Measurements from ENCODE around the gene BDH2. TPM values are rescaled to one million over a fixed set of nuclear protein-coding genes. Genes with fewer than 3 reads are reported as not detected.

BDH2 gene
- total RNA-seq = 10 to 100 TPM; 34.6 to 80.1 (median 56.8) TPM

DNA sequence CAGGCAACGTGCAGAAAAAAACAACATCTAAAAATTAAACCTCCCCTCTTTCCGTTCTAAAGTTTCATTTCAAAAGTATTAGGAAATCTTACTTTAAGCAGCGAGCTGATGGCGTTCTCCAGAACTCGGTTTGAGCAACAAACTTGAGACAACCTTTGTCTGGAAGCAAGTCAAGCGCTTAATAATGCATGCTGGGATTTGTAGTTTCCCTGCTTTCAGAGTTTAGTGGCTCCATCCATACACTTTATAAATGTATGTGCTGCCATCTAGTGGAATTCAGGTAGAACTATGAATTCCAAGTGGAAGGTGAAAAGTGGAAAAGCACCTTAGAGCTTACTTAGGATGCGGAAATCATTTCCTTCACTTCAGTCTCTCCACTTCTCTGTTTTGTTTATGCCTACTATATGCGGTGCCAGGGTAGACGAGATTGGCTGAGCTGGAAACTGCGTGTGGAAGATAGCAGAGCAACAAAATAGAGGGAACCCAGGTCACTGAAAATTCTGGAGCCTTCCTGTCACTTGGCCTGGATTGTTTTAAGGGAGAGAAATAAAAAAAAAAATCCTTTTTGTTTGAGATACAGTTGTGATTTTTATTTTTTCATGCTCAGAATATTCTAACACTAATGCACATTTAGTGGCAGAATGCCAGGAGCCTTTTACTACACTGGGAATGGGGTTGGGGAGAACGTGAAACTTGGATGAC lies at the start of gene BDH2:
Gene BDH2, minus strand, starts transcription at position 144 of the 702 bp plus-strand sequence. CDS start 3,580 bp downstream, outside the sequence.
- peak within 1 kb of the TSS; percentile 16 to 55 (median 43) for H3K4me3 ChIP-seq
- H3K9me3 ChIP-seq = no peaks in the 10 kb centered on the region
- no peaks in the 10 kb centered on the region for H3K36me3 ChIP-seq
- ATAC-seq (ENCODE audit: low FRiP score in 2 of 2) (peak; percentile 97 to 98), DNase-seq (peak in 1 of 2 donors; percentile 71)
- H3K27me3 ChIP-seq = no peaks in the 10 kb centered on the region
- H3K27ac ChIP-seq = peak within 1 kb of the TSS; percentile 42 to 83 (median 70)
- WGBS, 2 donors = 10% methylated on average over 11 of the region's 11 CpGs
- TF ChIP-seq POLR2AphosphoS5 (IDR thresholded peaks at IDR 0.05) (peak in 1 of 2 donors; percentile 23), EP300 (IDR thresholded peaks at IDR 0.05) (no peak), POLR2A (IDR thresholded peaks at IDR 0.05) (peak in 1 of 4 donors; percentile 56)
- TF ChIP-seq, protein P1, sequence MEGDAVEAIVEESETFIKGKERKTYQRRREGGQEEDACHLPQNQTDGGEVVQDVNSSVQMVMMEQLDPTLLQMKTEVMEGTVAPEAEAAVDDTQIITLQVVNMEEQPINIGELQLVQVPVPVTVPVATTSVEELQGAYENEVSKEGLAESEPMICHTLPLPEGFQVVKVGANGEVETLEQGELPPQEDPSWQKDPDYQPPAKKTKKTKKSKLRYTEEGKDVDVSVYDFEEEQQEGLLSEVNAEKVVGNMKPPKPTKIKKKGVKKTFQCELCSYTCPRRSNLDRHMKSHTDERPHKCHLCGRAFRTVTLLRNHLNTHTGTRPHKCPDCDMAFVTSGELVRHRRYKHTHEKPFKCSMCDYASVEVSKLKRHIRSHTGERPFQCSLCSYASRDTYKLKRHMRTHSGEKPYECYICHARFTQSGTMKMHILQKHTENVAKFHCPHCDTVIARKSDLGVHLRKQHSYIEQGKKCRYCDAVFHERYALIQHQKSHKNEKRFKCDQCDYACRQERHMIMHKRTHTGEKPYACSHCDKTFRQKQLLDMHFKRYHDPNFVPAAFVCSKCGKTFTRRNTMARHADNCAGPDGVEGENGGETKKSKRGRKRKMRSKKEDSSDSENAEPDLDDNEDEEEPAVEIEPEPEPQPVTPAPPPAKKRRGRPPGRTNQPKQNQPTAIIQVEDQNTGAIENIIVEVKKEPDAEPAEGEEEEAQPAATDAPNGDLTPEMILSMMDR (IDR thresholded peaks at IDR 0.05) = peak; percentile 70 to 92 (median 84)
- peaks cover 7 to 19% (median 16%) of the 10 kb centered on the region in 4 donors for H3K4me1 ChIP-seq

DNA sequence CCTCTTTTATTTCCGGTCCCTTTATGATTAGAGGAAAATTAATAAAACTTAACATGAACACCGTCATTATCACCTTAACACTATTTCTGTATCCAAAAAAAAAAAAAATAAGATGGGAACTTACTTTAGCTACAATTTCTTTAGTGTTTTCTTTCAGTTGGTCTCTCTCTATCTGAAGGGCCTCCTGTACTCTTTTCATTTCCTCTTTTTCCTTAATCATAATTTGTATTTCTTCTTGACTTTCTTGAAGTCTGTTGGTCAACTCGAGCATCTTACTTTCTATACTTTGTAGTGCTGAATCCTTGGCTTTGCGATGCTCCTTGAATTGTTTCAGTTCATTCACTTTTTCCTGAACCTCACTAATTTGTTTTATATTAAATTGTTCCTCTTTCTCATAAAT lies 45.3 kb upstream of the BDH2 start:
- Histone ChIP-seq H3K4me3 (no peak overlapping the region), H3K27me3 (no peaks in the 10 kb centered on the region), H3K27ac (no peak overlapping the region), H3K36me3 (no peaks in the 10 kb centered on the region), H3K4me1 (no peaks in the 10 kb centered on the region), H3K9me3 (no peaks in the 10 kb centered on the region)
- ATAC-seq (ENCODE audit: low FRiP score in 2 of 2) (no peak), DNase-seq (no peak)
- 89 to 90% methylated on average over 4 of the region's 4 CpGs for WGBS, 2 donors
- TF ChIP-seq EP300 (IDR thresholded peaks at IDR 0.05) (no peak), POLR2AphosphoS5 (IDR thresholded peaks at IDR 0.05) (no peak), POLR2A (IDR thresholded peaks at IDR 0.05) (no peak)
- TF ChIP-seq, protein P1 (IDR thresholded peaks at IDR 0.05) = no peak

DNA sequence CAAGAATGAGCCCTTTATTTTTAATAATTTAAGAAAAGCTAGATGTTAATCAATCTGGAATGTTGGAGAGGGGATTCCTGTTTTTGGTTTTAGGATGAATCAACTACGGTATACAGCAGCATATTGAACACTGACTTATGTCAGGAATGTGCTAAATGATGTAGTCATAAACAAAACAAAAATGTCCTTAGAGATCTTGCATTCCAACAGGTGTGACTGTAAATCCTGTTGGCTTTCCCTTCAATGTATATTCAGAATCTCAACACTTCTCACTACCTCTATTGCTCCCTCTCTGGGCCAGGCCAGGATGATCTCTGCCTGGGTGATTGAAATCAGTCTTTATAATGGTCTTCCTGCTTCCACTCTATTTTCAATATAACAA lies 37.8 kb upstream of the BDH2 start:
- TF ChIP-seq EP300 (IDR thresholded peaks at IDR 0.05) (no peak), POLR2A (IDR thresholded peaks at IDR 0.05) (no peak), POLR2AphosphoS5 (IDR thresholded peaks at IDR 0.05) (no peak)
- TF ChIP-seq, protein P1 (IDR thresholded peaks at IDR 0.05) = no peak
- DNase-seq (no peak), ATAC-seq (ENCODE audit: low FRiP score in 2 of 2) (no peak)
- Histone ChIP-seq H3K27me3 (no peaks in the 10 kb centered on the region), H3K36me3 (no peaks in the 10 kb centered on the region), H3K27ac (no peak overlapping the region), H3K4me1 (no peaks in the 10 kb centered on the region), H3K9me3 (no peaks in the 10 kb centered on the region), H3K4me3 (no peak overlapping the region)
- 87 to 89% methylated on average over 1 of the region's 1 CpG for WGBS, 2 donors

DNA sequence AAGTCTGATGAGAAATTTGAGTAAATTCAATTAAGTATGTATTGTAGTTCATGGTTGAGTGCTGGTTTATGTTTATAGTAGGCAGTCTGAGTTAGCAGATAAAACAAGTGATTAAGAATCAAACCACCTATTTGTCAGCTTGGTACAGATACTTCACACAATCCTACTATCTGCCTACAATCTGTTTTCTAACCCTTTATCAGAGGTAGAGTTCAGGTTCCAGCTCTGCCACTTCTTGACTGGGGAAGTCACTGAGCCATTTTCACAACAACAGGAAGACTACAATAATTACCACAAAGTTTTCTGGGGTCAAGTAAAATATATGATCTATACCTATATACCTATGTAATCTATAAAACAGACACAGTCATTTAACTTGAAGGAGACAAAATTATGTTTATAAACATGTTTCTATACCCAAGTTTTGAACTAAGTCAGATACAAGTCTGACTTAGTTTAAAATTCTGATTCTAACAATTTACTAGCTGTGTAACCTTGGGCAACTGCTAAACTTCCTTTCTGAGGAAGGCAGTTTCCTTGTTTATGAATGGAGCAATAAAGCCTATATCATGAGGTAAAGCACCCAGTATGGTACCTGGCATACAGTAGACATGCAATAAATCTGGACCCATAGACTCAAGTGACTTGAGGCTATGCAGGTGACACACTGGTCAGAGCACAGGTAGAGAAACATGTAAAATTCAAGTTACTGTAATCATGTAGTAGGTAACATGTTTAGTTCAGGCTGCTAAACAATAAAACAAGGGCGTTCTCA lies 37.2 kb upstream of the BDH2 start:
- TF ChIP-seq POLR2A (IDR thresholded peaks at IDR 0.05) = no peak
- TF ChIP-seq POLR2AphosphoS5 (IDR thresholded peaks at IDR 0.05) = no peak
- no peak for TF ChIP-seq EP300 (IDR thresholded peaks at IDR 0.05)
- TF ChIP-seq, protein P1 (IDR thresholded peaks at IDR 0.05) = no peak
- Histone ChIP-seq H3K27me3 (no peaks in the 10 kb centered on the region), H3K4me1 (no peaks in the 10 kb centered on the region), H3K9me3 (no peaks in the 10 kb centered on the region), H3K27ac (no peak overlapping the region), H3K4me3 (no peak overlapping the region), H3K36me3 (no peaks in the 10 kb centered on the region)
- 91 to 100% methylated on average over 1 of the region's 1 CpG for WGBS, 2 donors
- no peak for DNase-seq
- no peak for ATAC-seq (ENCODE audit: low FRiP score in 2 of 2)

Data from upper lobe of left lung (tissue), 6 donors.